Measurements from ENCODE around the gene DUOXA2. TPM values are rescaled to one million over a fixed set of nuclear protein-coding genes. Genes with fewer than 3 reads are reported as not detected.

Gene DUOXA2
- total RNA-seq, 1 donor from 2014 or later: not detected

- TF ChIP-seq EZH2 (IDR thresholded peaks at IDR 0.05; ENCODE audit: insufficient read depth, low read length) (no peak), CTCF (IDR thresholded peaks at IDR 0.05; ENCODE audit: insufficient read depth, low read depth, low read length) (no peak)
- no peak overlapping the region for H3K4me2 ChIP-seq (ENCODE audit: low read length)
- H3K27me3 Mint-ChIP-seq (ENCODE audit: low read depth, unreplicated experiment): peaks cover 42% of the 10 kb centered on the region
Observed at GRCh38 chr15:45140557-45141250, 26.6 kb downstream of the DUOXA2 start.

GRCh38 chr15:45141386-45141785, 27.3 kb downstream of the DUOXA2 start:
- no peak for TF ChIP-seq CTCF (IDR thresholded peaks at IDR 0.05; ENCODE audit: insufficient read depth, low read depth, low read length)
- no peak for TF ChIP-seq EZH2 (IDR thresholded peaks at IDR 0.05; ENCODE audit: insufficient read depth, low read length)
- Histone ChIP-seq H3K36me3 (ENCODE audit: insufficient read depth, low read length) (no peaks in the 10 kb centered on the region), H3K27ac (ENCODE audit: low read depth, low read length) (no peak overlapping the region), H3K9me3 (ENCODE audit: insufficient read depth, low read depth, low read length) (no peaks in the 10 kb centered on the region), H2AFZ (ENCODE audit: low read depth, low read length) (no peak overlapping the region), H3K9ac (ENCODE audit: low read length) (no peak overlapping the region), H3K4me2 (ENCODE audit: low read length) (no peak overlapping the region), H3K4me1 (ENCODE audit: insufficient read depth, low read length) (no peaks in the 10 kb centered on the region), H3K27me3 (ENCODE audit: insufficient read depth, low read length) (peaks cover 12% of the 10 kb centered on the region), H3K79me2 (ENCODE audit: insufficient read depth, low read length) (no peaks in the 10 kb centered on the region), H3K4me3 (ENCODE audit: insufficient read depth, low read depth, low read length) (no peak overlapping the region), H4K20me1 (ENCODE audit: insufficient read depth, low read length) (no peaks in the 10 kb centered on the region)
- Mint-ChIP-seq H3K4me3 (ENCODE audit: unreplicated experiment) (no peak overlapping the region), H3K27me3 (ENCODE audit: low read depth, unreplicated experiment) (peaks cover 41% of the 10 kb centered on the region), H3K36me3 (ENCODE audit: low read depth, unreplicated experiment) (peaks cover 2% of the 10 kb centered on the region), H3K9me3 (ENCODE audit: unreplicated experiment) (no peaks in the 10 kb centered on the region), H3K27ac (ENCODE audit: unreplicated experiment) (no peak overlapping the region), H3K4me1 (ENCODE audit: low read depth, unreplicated experiment) (no peaks in the 10 kb centered on the region)
- DNase-seq (ENCODE audit: low read depth) (no peak), FAIRE-seq (no peak)

More at GRCh38 chr15:45140557-45141250, 26.6 kb downstream of the DUOXA2 start:
- H3K36me3 Mint-ChIP-seq (ENCODE audit: low read depth, unreplicated experiment): peaks cover 2% of the 10 kb centered on the region
- Histone ChIP-seq H3K27ac (ENCODE audit: low read depth, low read length) (no peak overlapping the region), H3K9ac (ENCODE audit: low read length) (no peak overlapping the region), H3K79me2 (ENCODE audit: insufficient read depth, low read length) (no peaks in the 10 kb centered on the region), H3K9me3 (ENCODE audit: insufficient read depth, low read depth, low read length) (no peaks in the 10 kb centered on the region), H4K20me1 (ENCODE audit: insufficient read depth, low read length) (no peaks in the 10 kb centered on the region), H3K4me1 (ENCODE audit: insufficient read depth, low read length) (no peaks in the 10 kb centered on the region), H3K27me3 (ENCODE audit: insufficient read depth, low read length) (peaks cover 15% of the 10 kb centered on the region), H2AFZ (ENCODE audit: low read depth, low read length) (no peak overlapping the region), H3K36me3 (ENCODE audit: insufficient read depth, low read length) (no peaks in the 10 kb centered on the region), H3K4me3 (ENCODE audit: insufficient read depth, low read depth, low read length) (no peak overlapping the region)
- no peak for FAIRE-seq
- H3K4me1 Mint-ChIP-seq (ENCODE audit: low read depth, unreplicated experiment): no peaks in the 10 kb centered on the region
- no peaks in the 10 kb centered on the region for H3K9me3 Mint-ChIP-seq (ENCODE audit: unreplicated experiment)
- no peak for DNase-seq (ENCODE audit: low read depth)
- H3K4me3 Mint-ChIP-seq (ENCODE audit: unreplicated experiment): no peak overlapping the region
- H3K27ac Mint-ChIP-seq (ENCODE audit: unreplicated experiment): no peak overlapping the region

GRCh38 chr15:45143056-45143455, 28.9 kb downstream of the DUOXA2 start:
- no peak overlapping the region for H3K4me2 ChIP-seq (ENCODE audit: low read length)
- no peaks in the 10 kb centered on the region for H3K4me1 Mint-ChIP-seq (ENCODE audit: low read depth, unreplicated experiment)
- peaks cover 34% of the 10 kb centered on the region for H3K27me3 Mint-ChIP-seq (ENCODE audit: low read depth, unreplicated experiment)
- no peaks in the 10 kb centered on the region for H3K79me2 ChIP-seq (ENCODE audit: insufficient read depth, low read length)
- no peaks in the 10 kb centered on the region for H3K9me3 Mint-ChIP-seq (ENCODE audit: unreplicated experiment)
- TF ChIP-seq CTCF (IDR thresholded peaks at IDR 0.05; ENCODE audit: insufficient read depth, low read depth, low read length) (no peak), EZH2 (IDR thresholded peaks at IDR 0.05; ENCODE audit: insufficient read depth, low read length) (no peak)
- peaks cover 7% of the 10 kb centered on the region for H3K27me3 ChIP-seq (ENCODE audit: insufficient read depth, low read length)
- H4K20me1 ChIP-seq (ENCODE audit: insufficient read depth, low read length): no peaks in the 10 kb centered on the region
- DNase-seq (ENCODE audit: low read depth): no peak
- H3K27ac Mint-ChIP-seq (ENCODE audit: unreplicated experiment): no peak overlapping the region
- no peak overlapping the region for H3K9ac ChIP-seq (ENCODE audit: low read length)
- peaks cover 2% of the 10 kb centered on the region for H3K36me3 Mint-ChIP-seq (ENCODE audit: low read depth, unreplicated experiment)
- H3K27ac ChIP-seq (ENCODE audit: low read depth, low read length): no peak overlapping the region
- H3K4me1 ChIP-seq (ENCODE audit: insufficient read depth, low read length): no peaks in the 10 kb centered on the region
- no peak overlapping the region for H3K4me3 ChIP-seq (ENCODE audit: insufficient read depth, low read depth, low read length)
- FAIRE-seq: no peak
- no peaks in the 10 kb centered on the region for H3K36me3 ChIP-seq (ENCODE audit: insufficient read depth, low read length)
- H2AFZ ChIP-seq (ENCODE audit: low read depth, low read length): no peak overlapping the region
- H3K4me3 Mint-ChIP-seq (ENCODE audit: unreplicated experiment): no peak overlapping the region
- H3K9me3 ChIP-seq (ENCODE audit: insufficient read depth, low read depth, low read length): no peaks in the 10 kb centered on the region

Data from astrocyte (in vitro differentiated cells and primary cell).